NOMO-1 (cell line): ENCODE results near the gene SLC27A1.
"Not testable (repeated sequence)": the region's sequence is repeated elsewhere in the genome, so short reads cannot be mapped to it uniquely, and the experiment has no call there.

ENCODE experiments used
- DNase-seq, 2 experiments: peaks; one replicate each; lab custom pipeline; 2025; ENCODE audit not compliant: unreplicated experiment in 2 of 2; lab: John Stamatoyannopoulos, UW

The SLC27A1 gene

DNA sequence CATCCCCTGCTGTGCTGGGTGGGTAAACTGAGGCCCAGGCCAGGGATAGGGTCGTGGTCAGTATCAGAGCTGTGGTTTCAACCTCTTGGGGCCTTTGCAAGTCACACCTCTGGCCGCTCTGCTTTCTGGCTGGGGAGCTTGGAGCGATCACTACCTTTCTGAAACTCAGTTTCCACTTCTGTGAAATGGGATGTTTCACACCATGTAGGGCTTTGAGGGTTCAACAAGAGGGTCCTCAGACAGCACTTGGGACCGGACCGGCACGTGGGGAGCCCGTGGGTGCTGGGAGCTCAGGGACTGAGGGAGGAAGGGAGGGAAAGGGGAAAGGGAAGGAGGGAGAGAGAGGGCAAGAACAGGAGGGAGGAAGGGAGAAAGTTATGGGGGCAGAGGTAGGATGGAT lies 62.2 kb downstream of the SLC27A1 start:
- DNase-seq: no peak

- no peak for DNase-seq
Observed at GRCh38 chr19:17534767-17535166, 64.4 kb downstream of the SLC27A1 start.

GRCh38 chr19:17536955-17537354 lies 66.6 kb downstream of the SLC27A1 start:
- DNase-seq: no peak

GRCh38 chr19:17538684-17539237 lies 68.4 kb downstream of the SLC27A1 start:
- DNase-seq: peak; percentile 14 to 24

GRCh38 chr19:17539238-17540117 lies 69.2 kb downstream of the SLC27A1 start:
- DNase-seq: peak; percentile 88 to 92

- no peak for DNase-seq
Observed at GRCh38 chr19:17540174-17540573, 69.8 kb downstream of the SLC27A1 start.

GRCh38 chr19:17541184-17541759 lies 70.9 kb downstream of the SLC27A1 start:
- DNase-seq: no peak

DNA sequence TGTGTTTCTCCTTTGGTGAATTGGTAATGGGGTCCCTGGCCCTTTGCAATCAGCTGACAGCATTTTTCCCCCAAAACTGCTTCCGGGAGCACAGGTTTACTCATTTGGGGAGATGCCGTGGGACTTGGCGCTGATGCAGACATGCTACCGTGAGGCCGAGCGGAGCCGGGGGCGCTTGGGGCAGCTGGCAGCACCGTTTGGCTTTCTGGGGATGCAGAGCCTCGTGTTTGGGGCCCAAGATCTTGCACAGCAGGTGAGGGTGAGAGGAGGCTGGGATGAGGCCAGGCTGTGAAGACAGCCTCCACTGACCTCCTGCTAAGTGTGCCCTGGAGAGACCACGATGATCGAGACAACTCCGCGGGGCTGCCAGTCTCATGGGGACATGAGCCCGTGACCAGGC lies 71.7 kb downstream of the SLC27A1 start:
- no peak for DNase-seq

DNA sequence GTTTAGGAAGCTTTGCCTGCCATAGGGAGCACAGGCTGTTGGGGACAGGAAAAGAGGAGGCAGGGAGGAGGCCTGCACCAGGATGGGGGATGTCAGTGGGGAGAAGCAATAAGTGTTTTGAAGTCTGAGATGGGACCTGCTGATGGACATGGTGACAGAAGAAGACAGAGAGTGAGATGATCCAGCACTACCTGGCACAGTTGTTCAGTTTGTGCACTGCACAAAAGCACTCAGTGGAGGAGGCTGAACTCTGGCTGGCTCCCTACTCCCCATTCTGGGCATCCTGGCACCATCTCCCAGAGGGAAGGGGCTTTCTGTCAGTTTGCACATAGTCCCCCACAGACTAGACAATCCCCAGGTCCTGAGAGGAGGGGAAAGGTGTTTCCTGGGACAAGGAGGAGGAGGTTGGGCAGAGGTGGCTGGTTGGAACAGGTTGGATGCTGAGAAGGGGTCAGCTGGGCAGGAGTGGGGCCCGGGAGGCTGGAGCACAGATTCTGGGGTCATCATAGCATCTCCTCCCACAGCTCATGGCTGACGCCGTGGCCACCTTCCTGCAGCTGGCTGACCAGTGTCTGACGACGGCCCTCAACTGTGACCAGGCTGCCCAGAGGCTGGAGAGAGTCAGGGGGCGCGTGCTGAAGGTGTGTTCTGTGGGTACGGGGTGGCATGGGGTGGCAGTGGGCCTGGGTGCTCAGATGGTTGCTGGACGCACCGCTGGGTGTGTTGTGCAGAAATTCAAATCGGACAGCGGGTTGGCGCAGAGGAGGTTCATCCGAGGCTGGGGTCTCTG lies 72.7 kb downstream of the SLC27A1 start:
- no peak for DNase-seq

DNA sequence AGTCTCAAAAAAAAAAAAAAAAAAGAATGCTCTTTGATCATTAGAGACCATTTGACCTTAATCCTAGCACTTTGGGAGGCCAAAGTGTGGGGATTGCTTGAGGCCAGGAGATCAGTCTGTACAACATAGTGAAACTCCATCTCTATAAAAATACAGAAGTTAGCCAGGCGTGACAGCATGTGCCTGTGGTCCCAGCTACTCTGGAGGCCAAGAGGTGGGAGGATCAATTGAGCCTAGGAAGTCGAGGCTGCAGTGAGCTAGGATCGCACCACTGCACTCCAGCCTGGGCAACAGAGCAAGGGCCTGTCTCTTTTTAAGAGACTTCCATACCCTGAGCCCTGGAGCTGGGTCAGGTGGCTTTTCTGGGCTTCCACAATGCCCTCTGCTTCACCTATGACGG lies 73.7 kb downstream of the SLC27A1 start:
- DNase-seq: no peak

DNA sequence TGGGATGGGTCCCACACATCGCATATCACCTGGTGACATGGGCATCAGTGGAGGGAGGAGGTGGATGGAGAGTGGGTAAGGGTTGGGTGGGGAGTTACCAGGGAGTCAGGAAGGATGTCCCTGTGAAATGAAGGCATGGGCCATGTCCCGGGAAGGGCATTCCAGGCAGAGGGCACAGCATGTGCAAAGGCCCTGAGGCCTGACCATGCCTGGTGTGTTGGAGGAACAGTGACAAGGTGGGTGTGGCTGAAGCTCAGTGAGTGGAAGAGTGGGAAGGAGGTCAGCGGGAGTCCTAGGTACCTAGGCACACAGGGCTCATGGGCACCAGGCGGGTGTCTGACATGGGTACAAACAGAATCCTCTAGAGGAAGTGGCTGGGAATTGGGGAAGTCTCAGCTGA lies 74.1 kb downstream of the SLC27A1 start:
- DNase-seq: no peak

GRCh38 chr19:17548145-17548544 lies 77.8 kb downstream of the SLC27A1 start:
- no peak for DNase-seq

GRCh38 chr19:17549085-17549740 lies 78.9 kb downstream of the SLC27A1 start:
- DNase-seq: no peak

- DNase-seq: no peak
Observed at GRCh38 chr19:17550076-17550667, 79.8 kb downstream of the SLC27A1 start.

DNA sequence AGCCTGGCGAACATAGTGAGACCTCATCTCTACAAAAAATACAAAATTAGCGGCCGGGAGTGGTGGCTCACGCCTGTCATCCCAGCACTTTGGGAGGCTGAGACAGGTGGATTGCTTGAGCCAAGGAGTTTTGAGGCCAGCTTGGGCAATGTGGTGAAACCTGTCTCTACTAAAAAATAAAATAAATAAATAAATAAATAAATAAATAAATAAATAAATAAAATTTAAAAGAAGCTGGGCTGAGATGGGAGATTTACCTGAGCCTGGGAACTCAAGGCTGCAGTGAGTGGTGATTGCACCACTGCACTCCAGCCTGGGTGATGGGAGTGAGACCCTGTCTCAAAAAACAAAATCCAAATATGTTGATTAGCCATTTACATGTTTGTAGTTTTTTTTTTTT lies 82.4 kb downstream of the SLC27A1 start:
- not testable (repeated sequence) for DNase-seq

- DNase-seq: no peak
Observed at GRCh38 chr19:17553256-17553655, 82.9 kb downstream of the SLC27A1 start.

- no peak for DNase-seq
Observed at GRCh38 chr19:17554968-17555479, 84.7 kb downstream of the SLC27A1 start.

- DNase-seq: peak; percentile 99
Observed at GRCh38 chr19:17555480-17555928, 85.2 kb downstream of the SLC27A1 start, which contains the start of gene COLGALT1. COLGALT1 (plus strand) TSS chr19:17555649; CDS start chr19:17555714, 65 bp downstream.
